GM21381 (cell line): ENCODE results near the gene PET100.
"Not testable (repeated sequence)": the region's sequence is repeated elsewhere in the genome, so short reads cannot be mapped to it uniquely, and the experiment has no call there.

ENCODE experiments used
- ATAC-seq: cut with Tn5 transposase; IDR thresholded peaks from one replicate; pipeline ENCODE4 v1.9.1; 2021; ENCODE audit warnings: mild to moderate bottlenecking, moderate library complexity; ENCODE audit not compliant: unreplicated experiment

PET100 gene

DNA sequence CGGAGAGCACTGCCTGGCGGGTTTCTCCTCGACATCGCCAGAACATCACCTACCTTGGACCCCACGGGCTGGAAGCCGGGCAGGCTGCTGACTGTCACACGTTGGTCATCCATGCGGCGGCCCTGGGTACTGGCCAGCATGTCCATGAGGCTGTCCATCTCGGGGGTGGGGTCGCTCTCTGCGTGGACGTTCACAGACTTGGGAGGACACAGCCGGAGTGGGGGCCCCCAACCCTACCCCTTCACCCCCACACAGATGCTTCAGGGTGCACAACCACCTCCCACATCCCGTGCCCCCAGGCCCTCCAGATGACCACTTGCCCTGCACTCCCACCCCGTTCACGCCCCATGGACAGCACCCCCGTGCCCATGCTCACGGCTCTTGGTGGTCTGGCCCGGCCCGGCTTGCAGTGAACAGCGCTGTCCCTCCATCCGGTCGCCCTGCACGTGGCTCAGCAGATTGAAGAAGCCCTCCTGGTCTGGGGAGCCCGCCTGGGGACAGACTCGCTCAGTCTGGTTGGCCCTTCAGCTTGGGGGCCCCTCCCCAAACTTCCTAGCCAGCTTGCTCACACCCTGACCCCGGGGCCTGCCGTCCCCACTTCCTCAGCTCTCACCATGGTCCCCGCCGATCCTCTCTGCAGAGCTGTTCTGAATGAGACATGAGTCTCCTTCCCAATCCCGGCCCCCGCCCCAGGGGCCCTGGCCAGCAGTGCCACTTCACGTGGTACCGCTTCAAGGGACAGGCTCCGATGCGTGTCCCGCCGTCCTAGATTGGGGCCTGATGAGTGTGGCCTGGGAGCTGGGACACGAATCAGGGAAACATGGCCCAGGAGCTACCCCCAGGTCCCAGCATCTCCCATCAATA, 3.0 kb downstream of the PET100 start:
- ATAC-seq: no peak

DNA sequence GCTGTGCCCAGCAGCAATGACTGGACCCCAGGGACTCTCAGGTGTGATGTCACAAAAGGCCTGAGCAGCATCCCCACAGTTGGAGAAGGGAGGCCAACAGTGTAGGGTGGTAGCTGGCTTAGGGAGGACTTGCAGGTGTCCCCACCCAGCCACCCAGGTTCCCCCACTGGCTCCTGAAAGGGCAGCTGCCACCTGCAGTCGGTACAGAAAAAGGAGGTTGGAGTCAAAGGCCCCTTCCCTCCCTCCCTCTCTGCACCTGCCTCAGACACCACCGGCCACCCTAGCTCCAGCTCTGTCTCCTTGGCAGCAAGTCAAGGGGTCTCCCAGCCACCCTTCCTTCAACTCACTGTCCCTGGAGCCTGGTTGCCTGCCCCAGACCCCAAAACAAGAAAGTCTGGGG, 4.1 kb downstream of the PET100 start, which contains the start of gene PCP2:
Gene PCP2, minus strand, starts transcription at position 22 of the 400 bp plus-strand sequence. CDS start 262 bp downstream, outside the sequence.
- ATAC-seq: no peak

DNA sequence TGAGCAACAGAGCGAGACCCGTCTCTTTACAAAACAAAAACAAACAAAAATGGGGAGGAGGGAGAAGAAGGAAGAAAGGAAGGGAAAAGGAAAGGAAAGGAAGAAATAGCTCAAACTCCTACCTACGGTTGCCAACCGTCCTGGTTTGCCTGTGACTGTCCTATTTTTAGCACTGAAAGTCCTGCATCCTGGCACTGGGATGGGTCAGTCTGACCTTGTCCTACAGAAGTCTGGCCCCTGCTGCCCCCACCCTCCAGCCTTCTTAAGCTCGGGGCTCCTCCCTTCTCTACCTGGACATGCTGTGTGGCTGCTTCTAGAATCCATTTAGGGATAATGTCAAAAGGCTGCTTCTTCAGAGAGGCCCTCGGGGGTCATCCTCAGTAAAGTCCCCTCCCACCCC, 6.1 kb downstream of the PET100 start:
- no peak for ATAC-seq

DNA sequence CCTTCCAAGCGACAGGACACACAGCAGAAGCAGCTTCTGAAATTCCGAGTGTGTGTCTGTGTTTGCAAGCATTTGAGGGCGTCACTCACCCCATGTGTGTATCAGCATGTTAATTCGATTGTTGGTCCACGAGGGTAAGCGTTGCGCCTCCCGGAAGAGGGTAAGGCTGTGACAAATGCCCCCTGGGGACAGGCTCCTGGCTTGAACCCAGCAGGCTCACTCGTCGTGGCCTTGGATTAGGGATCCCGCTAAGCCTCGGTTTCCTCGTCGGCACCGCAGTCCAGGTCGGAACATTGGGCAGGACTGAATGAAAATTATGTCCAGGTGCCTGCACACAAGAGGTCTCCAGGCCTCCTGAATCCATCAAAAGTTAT, 6.7 kb downstream of the PET100 start:
- ATAC-seq: no peak

DNA sequence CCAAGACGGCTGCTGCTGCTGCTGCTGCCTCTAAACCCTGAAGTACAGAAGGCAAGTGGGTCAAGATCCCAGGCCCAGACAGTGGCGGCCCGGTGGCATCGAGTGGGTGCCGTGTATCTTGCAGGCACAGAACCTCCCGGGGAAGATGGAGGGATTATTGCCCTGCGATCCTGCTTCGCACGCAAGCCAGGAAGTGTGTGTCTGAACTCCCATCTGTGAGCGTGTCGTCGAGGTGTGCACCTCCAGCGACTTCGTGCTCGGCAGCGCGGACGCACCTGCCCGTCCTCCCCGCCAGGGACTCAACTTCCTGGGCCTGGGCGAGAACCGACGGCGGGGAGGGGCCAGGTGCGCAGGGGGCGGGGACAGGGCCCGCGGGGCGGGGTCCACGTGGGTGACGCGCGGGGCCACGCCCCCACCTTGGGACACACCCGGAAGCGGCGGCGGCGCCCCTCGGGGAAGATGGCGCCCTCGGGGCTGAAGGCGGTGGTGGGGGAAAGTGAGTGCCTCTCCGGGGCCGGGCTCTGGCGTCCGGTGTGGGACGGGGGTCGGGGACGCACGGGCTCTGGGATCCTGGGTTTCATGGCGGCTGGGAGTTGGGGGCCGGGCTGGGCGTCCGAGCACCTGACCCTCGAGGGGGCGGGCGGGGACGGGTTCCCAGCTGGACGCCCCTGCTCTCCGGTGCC, 7.2 kb downstream of the PET100 start, which contains the start of gene STXBP2:
Gene STXBP2, plus strand, starts transcription at position 420 of the 683 bp plus-strand sequence. Its CDS starts 40 bp downstream, at position 460.
- ATAC-seq: peak; percentile 70

- ATAC-seq: peak; percentile 21
Measured at GRCh38 chr19:7637374-7638256, 8.0 kb downstream of the PET100 start.

- no peak for ATAC-seq
Measured at GRCh38 chr19:7638802-7639465, 9.3 kb downstream of the PET100 start.

DNA sequence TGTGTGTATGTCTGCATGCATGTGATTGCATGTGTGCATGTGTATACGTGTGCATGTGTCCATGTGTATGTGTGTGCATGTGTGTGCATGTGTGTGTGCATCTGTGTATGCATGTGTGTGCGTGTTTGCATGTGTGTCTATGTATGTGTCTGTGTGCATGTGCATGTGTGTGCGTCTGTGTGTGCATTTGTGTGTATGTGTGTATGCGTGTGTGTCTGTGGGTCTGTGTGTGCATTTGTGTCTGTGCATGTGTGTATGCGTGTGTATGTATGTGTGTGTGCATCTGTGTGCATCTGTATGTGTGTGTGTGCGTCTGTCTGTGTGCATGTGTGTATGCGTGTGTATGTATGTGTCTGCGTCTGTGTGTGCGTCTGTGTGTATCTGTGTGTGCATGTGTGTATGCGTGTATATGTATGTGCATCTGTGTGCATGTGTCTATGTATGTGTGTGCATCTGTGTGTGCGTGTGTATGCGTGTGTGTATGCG, 10.3 kb downstream of the PET100 start:
- ATAC-seq: no peak

DNA sequence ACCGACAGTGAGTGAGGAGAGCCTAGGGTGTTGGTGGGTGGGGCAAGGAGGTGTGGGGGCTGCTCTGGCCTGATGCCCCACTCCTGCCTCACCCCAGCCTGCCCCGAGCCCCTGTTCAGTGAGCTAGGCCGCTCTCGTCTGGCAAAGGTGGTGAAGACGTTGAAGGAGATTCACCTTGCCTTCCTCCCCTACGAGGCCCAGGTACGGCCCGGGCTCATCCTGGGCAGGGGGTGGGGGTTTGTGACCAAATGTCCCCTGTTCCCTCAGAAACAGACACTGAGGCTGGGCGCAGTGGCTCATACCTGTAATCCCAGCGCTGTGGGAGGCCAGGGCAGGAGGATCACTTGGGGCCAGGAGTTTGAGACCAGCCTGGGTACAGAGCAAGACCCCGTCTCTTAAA, 11.2 kb downstream of the PET100 start:
- ATAC-seq: no peak

GRCh38 chr19:7641290-7642276, 12.0 kb downstream of the PET100 start:
- no peak for ATAC-seq

GRCh38 chr19:7642295-7643030, 12.9 kb downstream of the PET100 start:
- no peak for ATAC-seq

DNA sequence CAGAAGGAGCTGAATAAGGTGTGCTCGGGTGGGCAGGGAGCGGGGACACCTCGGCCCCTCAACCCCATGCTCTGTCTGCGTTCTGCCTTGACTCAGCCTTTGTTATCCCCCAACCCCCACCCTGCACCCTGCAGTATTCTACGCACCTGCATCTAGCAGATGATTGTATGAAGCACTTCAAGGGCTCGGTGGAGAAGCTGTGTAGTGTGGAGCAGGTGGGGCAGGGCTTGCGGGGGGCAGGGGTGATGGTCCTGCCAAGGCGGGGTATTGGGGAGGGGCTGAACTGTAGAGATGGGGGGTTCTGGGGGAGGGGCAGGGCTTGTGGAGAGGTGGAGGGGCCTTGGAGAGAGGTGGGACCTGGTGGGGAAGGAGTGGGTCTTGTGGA, 13.4 kb downstream of the PET100 start:
- no peak for ATAC-seq

- not testable (repeated sequence) for ATAC-seq
Measured at GRCh38 chr19:7643629-7644549, 14.3 kb downstream of the PET100 start.

- ATAC-seq: no peak
Measured at GRCh38 chr19:7644550-7644877, 14.9 kb downstream of the PET100 start.

DNA sequence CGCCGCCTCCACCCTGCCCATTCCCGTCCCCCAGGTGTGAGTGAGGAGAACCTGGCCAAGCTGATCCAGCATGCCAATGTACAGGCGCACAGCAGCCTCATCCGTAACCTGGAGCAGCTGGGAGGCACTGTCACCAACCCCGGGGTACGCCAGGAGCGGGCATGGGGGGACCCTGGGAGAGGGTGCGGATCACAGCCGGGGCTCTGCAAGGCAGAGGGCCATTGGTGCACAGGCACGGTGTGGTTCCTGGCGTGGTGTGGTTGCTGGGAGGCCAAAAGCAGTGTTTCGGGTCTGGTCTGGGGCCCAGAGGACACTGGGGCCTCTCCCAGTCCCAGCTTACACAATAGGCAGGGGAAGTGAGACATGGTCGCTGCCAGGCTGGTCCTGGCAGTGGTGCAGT, 15.6 kb downstream of the PET100 start:
- ATAC-seq: no peak

DNA sequence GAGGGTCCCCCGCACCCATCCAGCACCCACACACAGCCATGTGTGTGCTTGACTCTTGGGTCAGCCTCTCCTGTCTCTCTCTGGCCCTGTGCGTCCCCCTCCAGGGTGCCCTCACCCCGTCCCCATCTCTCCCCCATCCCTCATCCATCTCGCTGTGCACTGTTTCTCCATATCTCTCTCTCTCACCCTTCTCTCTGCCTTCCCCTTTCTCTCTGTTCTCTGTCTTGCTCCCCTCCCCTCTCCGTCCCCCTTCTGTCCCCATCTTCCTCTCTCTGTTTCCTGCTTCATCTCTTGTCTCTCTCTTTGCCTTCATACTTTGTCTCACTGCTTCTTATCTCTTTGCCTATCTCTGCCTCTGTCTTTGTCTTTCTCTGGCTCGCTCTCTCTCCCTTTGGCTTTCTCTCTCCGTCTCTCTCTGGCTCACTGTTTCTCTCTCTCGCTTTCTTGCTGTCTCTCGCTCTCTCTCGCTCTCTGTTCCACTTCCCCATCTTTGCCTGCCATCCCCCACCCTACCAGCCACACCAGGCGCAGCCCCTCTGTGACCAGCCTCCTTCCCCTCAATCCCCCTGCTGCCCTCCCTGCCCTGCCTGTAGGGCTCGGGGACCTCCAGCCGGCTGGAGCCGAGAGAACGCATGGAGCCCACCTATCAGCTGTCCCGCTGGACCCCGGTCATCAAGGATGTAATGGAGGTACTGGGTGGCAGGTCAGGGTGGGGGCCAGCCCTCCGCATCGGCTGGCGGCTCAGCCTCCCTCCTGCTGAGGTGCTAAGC, 16.2 kb downstream of the PET100 start:
- no peak for ATAC-seq

DNA sequence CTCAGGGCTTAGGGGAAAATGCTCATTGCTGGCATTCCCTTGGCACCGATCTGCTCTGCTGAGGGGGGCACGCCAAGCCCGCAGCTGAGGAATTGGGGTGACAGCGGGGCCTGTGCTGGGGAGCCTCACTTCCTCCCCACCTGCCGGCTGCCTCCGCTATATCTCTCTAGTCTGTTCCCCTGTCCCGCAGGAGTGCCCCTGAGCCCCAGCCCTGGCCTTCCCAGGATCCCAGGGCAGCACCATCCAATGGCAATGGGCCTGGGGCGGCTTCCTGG, 16.8 kb downstream of the PET100 start:
- no peak for ATAC-seq
